Stimulated activated naive B cell treated with anti-CD40 and anti-IgM and Interleukin-4, amounts not matched to agents 10 μg/mL and 1 μg/mL and 100 μg/mL, for 72 hours (primary cell): ENCODE measurements around the gene TNFAIP1.
"Not testable (repeated sequence)": the region's sequence is repeated elsewhere in the genome, so short reads cannot be mapped to it uniquely, and the experiment has no call there.

Source experiments
- ATAC-seq, 2 donors: fragments of 150-1000 bp; cut with Tn5 transposase; replicated peaks; 2 replicates each; pipeline ENCODE4 v1.10.0; 2021; ENCODE audit warnings: moderate library complexity in 1 of 2
- DNase-seq: peaks from one replicate; pipeline ENCODE4 v3.0.0; 2021
- H3K27ac Mint-ChIP-seq: one replicate; pipeline ENCODE4 v1.8.0; 2022; ENCODE audit warnings: mild to moderate bottlenecking, mixed read lengths
- H3K27me3 Mint-ChIP-seq, 2 donors: one replicate each; pipeline ENCODE4 v1.8.0; 2022; ENCODE audit warnings: mixed read lengths in 2 of 2
- H3K36me3 Mint-ChIP-seq, 2 donors: one replicate each; pipeline ENCODE4 v1.8.0; 2022; ENCODE audit warnings: mixed read lengths in 2 of 2, mild to moderate bottlenecking in 1 of 2
- H3K4me1 Mint-ChIP-seq, 2 donors: one replicate each; pipeline ENCODE4 v1.8.0; 2022; ENCODE audit warnings: mixed read lengths in 2 of 2, mild to moderate bottlenecking in 1 of 2
- H3K4me3 Mint-ChIP-seq, 2 donors: one replicate each; pipeline ENCODE4 v1.8.0; 2022; ENCODE audit warnings: mild to moderate bottlenecking in 2 of 2, mixed read lengths in 2 of 2, moderate library complexity in 1 of 2
- H3K9me3 Mint-ChIP-seq, 2 donors: one replicate each; pipeline ENCODE4 v1.8.0; 2022; ENCODE audit warnings: mixed read lengths in 2 of 2, mild to moderate bottlenecking in 1 of 2

TNFAIP1 gene

GRCh38 chr17:28333083-28333746 lies 2.3 kb upstream of the TNFAIP1 start:
- Mint-ChIP-seq H3K4me3 (no peak overlapping the region), H3K27ac (no peak overlapping the region), H3K27me3 (no peaks in the 10 kb centered on the region), H3K9me3 (no peaks in the 10 kb centered on the region), H3K4me1 (peaks cover 25 to 43% of the 10 kb centered on the region in 2 donors), H3K36me3 (peaks cover 4 to 21% of the 10 kb centered on the region in 2 donors)
- DNase-seq = no peak
- ATAC-seq = no peak

GRCh38 chr17:28334171-28334570 lies 1.4 kb upstream of the TNFAIP1 start:
- Mint-ChIP-seq H3K27ac (peak overlapping the region; percentile 96), H3K4me1 (peaks cover 25 to 48% of the 10 kb centered on the region in 2 donors), H3K4me3 (peak overlapping the region; percentile 92 to 98), H3K36me3 (peaks cover under 1 to 27% of the 10 kb centered on the region in 2 donors), H3K9me3 (no peaks in the 10 kb centered on the region), H3K27me3 (no peaks in the 10 kb centered on the region)
- DNase-seq (no peak), ATAC-seq (no peak)

GRCh38 chr17:28334666-28335200 lies 828 bp upstream of the TNFAIP1 start:
- DNase-seq = no peak
- no peaks in the 10 kb centered on the region for H3K9me3 Mint-ChIP-seq
- H3K27ac Mint-ChIP-seq = peak overlapping the region; percentile 96
- H3K36me3 Mint-ChIP-seq = peaks cover 4 to 31% of the 10 kb centered on the region in 2 donors
- peak overlapping the region; percentile 92 to 98 for H3K4me3 Mint-ChIP-seq
- H3K27me3 Mint-ChIP-seq = no peaks in the 10 kb centered on the region
- ATAC-seq = no peak
- H3K4me1 Mint-ChIP-seq = peaks cover 25 to 48% of the 10 kb centered on the region in 2 donors

GRCh38 chr17:28335959-28336871 lies 654 bp downstream of the TNFAIP1 start:
- H3K4me1 Mint-ChIP-seq = peaks cover 25 to 48% of the 10 kb centered on the region in 2 donors
- H3K36me3 Mint-ChIP-seq = peaks cover 11 to 40% of the 10 kb centered on the region in 2 donors
- no peaks in the 10 kb centered on the region for H3K9me3 Mint-ChIP-seq
- peak overlapping the region; percentile 92 to 98 for H3K4me3 Mint-ChIP-seq
- peak in 1 of 2 donors; percentile 4 for ATAC-seq
- no peaks in the 10 kb centered on the region for H3K27me3 Mint-ChIP-seq
- peak overlapping the region; percentile 96 for H3K27ac Mint-ChIP-seq
- DNase-seq = peak; percentile 9

GRCh38 chr17:28338056-28338768 lies 2.7 kb downstream of the TNFAIP1 start:
- no peak for DNase-seq
- H3K36me3 Mint-ChIP-seq = peaks cover 23 to 41% of the 10 kb centered on the region in 2 donors
- no peak overlapping the region for H3K27ac Mint-ChIP-seq
- ATAC-seq = no peak
- H3K9me3 Mint-ChIP-seq = no peaks in the 10 kb centered on the region
- H3K4me1 Mint-ChIP-seq = peaks cover 22 to 40% of the 10 kb centered on the region in 2 donors
- H3K4me3 Mint-ChIP-seq = no peak overlapping the region
- H3K27me3 Mint-ChIP-seq = no peaks in the 10 kb centered on the region

GRCh38 chr17:28338769-28339212 lies 3.2 kb downstream of the TNFAIP1 start:
- not testable (repeated sequence) for ATAC-seq, H3K27me3 Mint-ChIP-seq, H3K4me3 Mint-ChIP-seq, DNase-seq, H3K27ac Mint-ChIP-seq, H3K9me3 Mint-ChIP-seq
- H3K4me1 Mint-ChIP-seq = peaks cover 22 to 36% of the 10 kb centered on the region in 2 donors
- peaks cover 25 to 45% of the 10 kb centered on the region in 2 donors for H3K36me3 Mint-ChIP-seq

GRCh38 chr17:28339431-28339830 lies 3.9 kb downstream of the TNFAIP1 start:
- no peaks in the 10 kb centered on the region for H3K27me3 Mint-ChIP-seq
- no peak overlapping the region for H3K27ac Mint-ChIP-seq

GRCh38 chr17:28340374-28340773 lies 4.8 kb downstream of the TNFAIP1 start:
- ATAC-seq (no peak), DNase-seq (no peak)
- Mint-ChIP-seq H3K4me1 (peaks cover 15 to 24% of the 10 kb centered on the region in 2 donors), H3K9me3 (no peaks in the 10 kb centered on the region), H3K4me3 (no peak overlapping the region), H3K36me3 (peaks cover 32 to 56% of the 10 kb centered on the region in 2 donors), H3K27ac (peak overlapping the region; percentile 7), H3K27me3 (no peaks in the 10 kb centered on the region)

More at GRCh38 chr17:28339431-28339830, 3.9 kb downstream of the TNFAIP1 start:
- DNase-seq (no peak), ATAC-seq (no peak)
- H3K36me3 Mint-ChIP-seq = peaks cover 29 to 51% of the 10 kb centered on the region in 2 donors
- H3K4me1 Mint-ChIP-seq = peaks cover 18 to 30% of the 10 kb centered on the region in 2 donors
- no peaks in the 10 kb centered on the region for H3K9me3 Mint-ChIP-seq
- no peak overlapping the region for H3K4me3 Mint-ChIP-seq

- DNase-seq (no peak), ATAC-seq (no peak)
- H3K9me3 Mint-ChIP-seq = no peaks in the 10 kb centered on the region
- H3K4me1 Mint-ChIP-seq = peaks cover 15 to 19% of the 10 kb centered on the region in 2 donors
- no peaks in the 10 kb centered on the region for H3K27me3 Mint-ChIP-seq
- peaks cover 38 to 63% of the 10 kb centered on the region in 2 donors for H3K36me3 Mint-ChIP-seq
- no peak overlapping the region for H3K27ac Mint-ChIP-seq
- H3K4me3 Mint-ChIP-seq = no peak overlapping the region
Observed at GRCh38 chr17:28341516-28341915, 6.0 kb downstream of the TNFAIP1 start.

- Mint-ChIP-seq H3K4me3 (no peak overlapping the region), H3K27ac (no peak overlapping the region), H3K4me1 (peaks cover 7 to 11% of the 10 kb centered on the region in 2 donors), H3K9me3 (no peaks in the 10 kb centered on the region), H3K36me3 (peaks cover 42 to 65% of the 10 kb centered on the region in 2 donors), H3K27me3 (no peaks in the 10 kb centered on the region)
- DNase-seq (no peak), ATAC-seq (no peak)
Observed at GRCh38 chr17:28342313-28342712, 6.8 kb downstream of the TNFAIP1 start.

- no peak overlapping the region for H3K27ac Mint-ChIP-seq
- no peaks in the 10 kb centered on the region for H3K27me3 Mint-ChIP-seq
- H3K4me1 Mint-ChIP-seq = peaks cover 2 to 4% of the 10 kb centered on the region in 2 donors
- DNase-seq (no peak), ATAC-seq (no peak)
- H3K9me3 Mint-ChIP-seq = no peaks in the 10 kb centered on the region
- no peak overlapping the region for H3K4me3 Mint-ChIP-seq
- peaks cover 44 to 63% of the 10 kb centered on the region in 2 donors for H3K36me3 Mint-ChIP-seq
Observed at GRCh38 chr17:28343491-28343932, 8.0 kb downstream of the TNFAIP1 start.

- H3K4me3 Mint-ChIP-seq = no peak overlapping the region
- H3K4me1 Mint-ChIP-seq = peaks cover 0 to 4% of the 10 kb centered on the region in 2 donors
- no peak for ATAC-seq
- no peaks in the 10 kb centered on the region for H3K27me3 Mint-ChIP-seq
- H3K36me3 Mint-ChIP-seq = peaks cover 48 to 60% of the 10 kb centered on the region in 2 donors
- no peaks in the 10 kb centered on the region for H3K9me3 Mint-ChIP-seq
- DNase-seq = no peak
- H3K27ac Mint-ChIP-seq = no peak overlapping the region
Observed at GRCh38 chr17:28344011-28344410, 8.4 kb downstream of the TNFAIP1 start.

GRCh38 chr17:28344435-28344901 lies 8.9 kb downstream of the TNFAIP1 start:
- no peak overlapping the region for H3K4me3 Mint-ChIP-seq
- no peaks in the 10 kb centered on the region for H3K27me3 Mint-ChIP-seq
- ATAC-seq (no peak), DNase-seq (no peak)
- H3K36me3 Mint-ChIP-seq = peaks cover 45 to 57% of the 10 kb centered on the region in 2 donors
- no peak overlapping the region for H3K27ac Mint-ChIP-seq
- H3K9me3 Mint-ChIP-seq = no peaks in the 10 kb centered on the region
- H3K4me1 Mint-ChIP-seq = peaks cover 0 to 4% of the 10 kb centered on the region in 2 donors
